Breast epithelium (tissue), 3 donors: ENCODE results near the gene WDFY2.

Experiments used
- POLR2AphosphoS5 ChIP-seq, 3 donors: sonication (generic); formaldehyde crosslinking; IDR thresholded peaks; one replicate each; pipeline ENCODE4 v1.6.1; 2017; ENCODE audit warnings: antibody characterized with exemption in 3 of 3
- TF ChIP-seq, protein P1 (sequence below), 3 donors: fragments of 450-650 bp; IDR thresholded peaks; one replicate each; pipeline ENCODE4 v1.5.1; 2016 to 2017; ENCODE audit warnings: antibody characterized with exemption in 3 of 3, mild to moderate bottlenecking in 3 of 3, moderate library complexity in 3 of 3

DNA sequence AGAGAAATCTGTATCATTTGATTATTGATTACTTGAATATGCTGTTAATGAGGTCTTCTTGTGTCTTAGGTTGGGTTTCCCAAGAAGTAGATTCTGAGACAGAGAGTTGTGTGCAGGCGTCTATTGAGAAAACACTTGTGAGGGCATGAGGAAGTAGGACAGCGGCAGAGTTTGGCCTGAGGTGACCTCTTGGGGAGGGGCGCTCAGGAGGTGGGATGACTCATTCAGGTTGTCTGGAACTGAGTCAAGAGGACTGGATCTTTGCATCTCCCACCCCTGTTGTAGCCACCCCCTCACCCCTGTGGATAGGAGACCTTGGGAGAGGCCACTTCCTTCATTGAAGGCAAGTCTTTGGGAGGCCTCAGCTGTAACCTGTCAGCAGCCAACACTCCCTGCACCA is 35.2 kb upstream of the WDFY2 start:
- TF ChIP-seq, protein P1, sequence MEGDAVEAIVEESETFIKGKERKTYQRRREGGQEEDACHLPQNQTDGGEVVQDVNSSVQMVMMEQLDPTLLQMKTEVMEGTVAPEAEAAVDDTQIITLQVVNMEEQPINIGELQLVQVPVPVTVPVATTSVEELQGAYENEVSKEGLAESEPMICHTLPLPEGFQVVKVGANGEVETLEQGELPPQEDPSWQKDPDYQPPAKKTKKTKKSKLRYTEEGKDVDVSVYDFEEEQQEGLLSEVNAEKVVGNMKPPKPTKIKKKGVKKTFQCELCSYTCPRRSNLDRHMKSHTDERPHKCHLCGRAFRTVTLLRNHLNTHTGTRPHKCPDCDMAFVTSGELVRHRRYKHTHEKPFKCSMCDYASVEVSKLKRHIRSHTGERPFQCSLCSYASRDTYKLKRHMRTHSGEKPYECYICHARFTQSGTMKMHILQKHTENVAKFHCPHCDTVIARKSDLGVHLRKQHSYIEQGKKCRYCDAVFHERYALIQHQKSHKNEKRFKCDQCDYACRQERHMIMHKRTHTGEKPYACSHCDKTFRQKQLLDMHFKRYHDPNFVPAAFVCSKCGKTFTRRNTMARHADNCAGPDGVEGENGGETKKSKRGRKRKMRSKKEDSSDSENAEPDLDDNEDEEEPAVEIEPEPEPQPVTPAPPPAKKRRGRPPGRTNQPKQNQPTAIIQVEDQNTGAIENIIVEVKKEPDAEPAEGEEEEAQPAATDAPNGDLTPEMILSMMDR (IDR thresholded peaks at IDR 0.05), result no peak
- TF ChIP-seq POLR2AphosphoS5 (IDR thresholded peaks at IDR 0.05), result no peak
